CD4-positive, alpha-beta T cell (primary cell): Measurements from ENCODE around the gene PRKN. TPM values are rescaled to one million over a fixed set of nuclear protein-coding genes. Genes with fewer than 3 reads are reported as not detected.

Experiments
- ATAC-seq: fragments of 200-7000 bp; cut with Tn5 transposase; one replicate; pipeline ENCODE4 v1.10.0; 2022; ENCODE audit warnings: mild to moderate bottlenecking; ENCODE audit not compliant: poor library complexity
- CTCF ChIA-PET: fragments of 350-600 bp; sonication (Branson Sonifier 250); formaldehyde crosslinking; loops from one replicate; lab custom pipeline; 2021; ENCODE audit warnings: antibody characterized with exemption, inconsistent platforms; lab: Charles Lee
- POLR2A ChIA-PET: fragments of 350-600 bp; sonication (Branson Sonifier 250); formaldehyde crosslinking; loops from one replicate; lab custom pipeline; 2021; ENCODE audit warnings: antibody characterized with exemption, inconsistent platforms; lab: Charles Lee
- DNase-seq, 14 experiments: peaks; one replicate each; pipeline ENCODE4 v3.0.0-alpha.2; 2013 to 2020; ENCODE audit warnings: mixed read lengths in 2 of 14
- H3K27ac ChIP-seq, 2 donors: one replicate each; pipeline versions ENCODE4 v1.5.1 to v1.7.0; 2013; ENCODE audit warnings: low read length in 2 of 2, low read depth in 1 of 2, mild to moderate bottlenecking in 1 of 2
- H3K27me3 ChIP-seq, 2 experiments: 1 replicate in 1 of 2; 2 replicates in 1 of 2; pipeline versions ENCODE4 v1.6.1 to v1.7.0; 2013; ENCODE audit warnings: low read length in 2 of 2, control low read depth in 1 of 2, mild to moderate bottlenecking in 1 of 2, moderate library complexity in 1 of 2; ENCODE audit not compliant: insufficient read depth in 2 of 2, control insufficient read depth in 1 of 2
- H3K36me3 ChIP-seq: one replicate; pipeline ENCODE4 v1.6.1; 2013; ENCODE audit warnings: low read length, control low read depth; ENCODE audit not compliant: insufficient read depth
- H3K4me1 ChIP-seq: one replicate; pipeline ENCODE4 v1.6.1; 2013; ENCODE audit warnings: low read length, control low read depth; ENCODE audit not compliant: insufficient read depth
- H3K4me3 ChIP-seq: one replicate; pipeline ENCODE4 v1.5.1; 2013; ENCODE audit warnings: mild to moderate bottlenecking, low read length, moderate library complexity
- H3K9me3 ChIP-seq, 2 experiments: 1 replicate in 1 of 2; 2 replicates in 1 of 2; pipeline versions ENCODE4 v1.6.1 to v1.7.0; 2013; ENCODE audit warnings: low read length in 2 of 2, mild to moderate bottlenecking in 2 of 2, control low read depth in 1 of 2, moderate library complexity in 1 of 2; ENCODE audit not compliant: control insufficient read depth in 1 of 2, insufficient read depth in 1 of 2
- H3K27ac Mint-ChIP-seq: one replicate; pipeline ENCODE4 v1.8.0; 2020; ENCODE audit warnings: mixed read lengths
- H3K27me3 Mint-ChIP-seq: one replicate; pipeline ENCODE4 v1.8.0; 2021; ENCODE audit warnings: mixed read lengths
- H3K36me3 Mint-ChIP-seq: one replicate; pipeline ENCODE4 v1.8.0; 2021; ENCODE audit warnings: low read depth, mixed read lengths
- H3K4me1 Mint-ChIP-seq: one replicate; pipeline ENCODE4 v1.8.0; 2021; ENCODE audit warnings: low read depth, mixed read lengths
- H3K4me3 Mint-ChIP-seq: one replicate; pipeline ENCODE4 v1.8.0; 2020; ENCODE audit warnings: mild to moderate bottlenecking, mixed read lengths
- H3K9me3 Mint-ChIP-seq: one replicate; pipeline ENCODE4 v1.8.0; 2020; ENCODE audit warnings: mixed read lengths
- CTCF ChIP-seq: fragments of 200-600 bp; IDR thresholded peaks from one replicate; pipeline ENCODE4 v1.8.0; 2022; ENCODE audit warnings: antibody characterized with exemption, mild to moderate bottlenecking
- intact Hi-C, 2 experiments: fragments of 100-400 bp; cut with DNase I in 1 of 2; cut with micrococcal nuclease in 1 of 2; formaldehyde crosslinking; loops; one replicate each; pipeline versions ENCODE4 v1.15.1 to v1.9.0; 2023 to 2025; cut with DNase I, micrococcal nuclease
- total RNA-seq, 174 experiments: library from RNA in 2 of 174; stranded (reverse) in 2 of 174; gene quantifications; one replicate each; pipeline ENCODE4 v1.2.3 and lab custom pipeline; 2021 to 2026

Gene PRKN
- total RNA-seq, 2 experiments from 2014 or later, result 5.2 to 5.4 TPM

GRCh38 chr6:161508341-161508740 is 1219.2 kb downstream of the PRKN start:
- ChIA-PET CTCF (no interaction called here), POLR2A (no interaction called here)
- H3K27ac ChIP-seq, result no peak overlapping the region
- peaks cover 12% of the 10 kb centered on the region for H3K9me3 Mint-ChIP-seq
- intact Hi-C loops, result no loop called here
- DNase-seq, result no peak
- H3K4me1 ChIP-seq, result no peaks in the 10 kb centered on the region
- H3K27me3 Mint-ChIP-seq, result no peaks in the 10 kb centered on the region
- H3K4me3 Mint-ChIP-seq, result no peak overlapping the region
- no peak overlapping the region for H3K27ac Mint-ChIP-seq
- no peak overlapping the region for H3K4me3 ChIP-seq
- no peaks in the 10 kb centered on the region for H3K4me1 Mint-ChIP-seq
- TF ChIP-seq CTCF, result no peak
- H3K36me3 Mint-ChIP-seq, result no peaks in the 10 kb centered on the region
- H3K27me3 ChIP-seq, result no peaks in the 10 kb centered on the region
- no peaks in the 10 kb centered on the region for H3K36me3 ChIP-seq
- peaks cover 0 to 12% of the 10 kb centered on the region in 2 experiments for H3K9me3 ChIP-seq
- ATAC-seq, result no peak

DNA sequence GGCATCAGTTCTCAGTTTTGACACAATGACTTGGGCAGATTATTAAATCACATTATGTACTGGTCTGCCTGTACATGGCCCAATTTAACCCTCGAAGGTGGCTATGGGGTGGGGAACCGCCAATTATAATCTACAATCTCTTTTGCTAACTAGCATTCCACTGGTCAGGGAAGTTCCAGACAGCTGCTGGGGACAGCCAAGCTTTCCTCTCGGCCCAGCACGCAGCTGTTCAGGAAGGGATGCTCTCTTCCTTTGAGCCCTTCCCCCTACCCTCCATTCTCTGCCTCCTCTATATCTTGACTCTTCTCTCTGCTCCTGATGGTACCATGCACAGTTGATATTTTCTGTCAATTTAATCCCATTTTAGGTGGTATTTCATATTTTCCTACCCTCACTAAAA is 1220.2 kb downstream of the PRKN start:
- H3K27me3 ChIP-seq, result no peaks in the 10 kb centered on the region
- Mint-ChIP-seq H3K27me3 (no peaks in the 10 kb centered on the region), H3K27ac (no peak overlapping the region), H3K4me1 (no peaks in the 10 kb centered on the region), H3K36me3 (no peaks in the 10 kb centered on the region), H3K9me3 (peaks cover 16% of the 10 kb centered on the region), H3K4me3 (no peak overlapping the region)
- H3K4me3 ChIP-seq, result no peak overlapping the region
- no peak for DNase-seq
- TF ChIP-seq CTCF, result no peak
- intact Hi-C loops, result no loop called here
- no peak for ATAC-seq
- peaks cover 0 to 12% of the 10 kb centered on the region in 2 experiments for H3K9me3 ChIP-seq
- no peak overlapping the region for H3K27ac ChIP-seq
- no peaks in the 10 kb centered on the region for H3K4me1 ChIP-seq
- ChIA-PET CTCF (no interaction called here), POLR2A (no interaction called here)
- no peaks in the 10 kb centered on the region for H3K36me3 ChIP-seq

DNA sequence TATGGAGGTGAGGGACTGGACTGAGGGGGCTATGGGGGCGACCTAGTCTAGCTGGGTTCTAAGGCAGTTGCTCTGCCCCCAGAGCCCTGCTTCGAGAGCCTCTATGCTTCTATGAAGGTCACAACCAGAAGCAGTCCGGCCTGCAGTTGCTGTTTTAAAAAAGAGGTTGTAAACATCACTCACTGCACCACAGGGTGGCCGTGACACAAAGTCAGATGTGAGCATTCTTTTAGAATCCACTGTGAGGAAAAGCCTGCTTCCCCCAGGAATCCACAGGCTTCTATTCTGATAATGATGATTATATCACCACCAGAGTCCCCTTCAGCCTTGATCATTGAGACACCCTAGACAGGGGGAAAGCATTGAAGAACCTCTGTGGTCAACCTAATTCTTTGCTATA is 1224.0 kb downstream of the PRKN start:
- no peaks in the 10 kb centered on the region for H3K4me1 Mint-ChIP-seq
- intact Hi-C loops, result no loop called here
- CTCF ChIA-PET, result no interaction called here

More for the DNA sequence above, 1224.0 kb downstream of the PRKN start:
- DNase-seq (no peak), ATAC-seq (no peak)
- Mint-ChIP-seq H3K27me3 (no peaks in the 10 kb centered on the region), H3K4me3 (no peak overlapping the region), H3K27ac (no peak overlapping the region), H3K9me3 (peaks cover 22% of the 10 kb centered on the region), H3K36me3 (no peaks in the 10 kb centered on the region)
- TF ChIP-seq CTCF, result no peak
- H3K4me1 ChIP-seq, result no peaks in the 10 kb centered on the region
- H3K27me3 ChIP-seq, result no peaks in the 10 kb centered on the region
- H3K36me3 ChIP-seq, result no peaks in the 10 kb centered on the region
- no peak overlapping the region for H3K27ac ChIP-seq
- H3K9me3 ChIP-seq, result peaks cover 0 to 12% of the 10 kb centered on the region in 2 experiments
- POLR2A ChIA-PET, result no interaction called here
- H3K4me3 ChIP-seq, result no peak overlapping the region
